Endothelial cell (in vitro differentiated cells): Measurements from ENCODE around the gene GGTLC1. TPM values are rescaled to one million over a fixed set of nuclear protein-coding genes. Genes with fewer than 3 reads are reported as not detected.

ENCODE experiments used
- DNase-seq: peaks from one replicate; pipeline ENCODE4 v3.0.0; 2021; ENCODE audit warnings: low spot score
- H3K27ac Mint-ChIP-seq: one replicate; pipeline ENCODE4 v1.8.0; 2021; ENCODE audit warnings: mixed read lengths, inconsistent platforms; ENCODE audit not compliant: unreplicated experiment
- H3K27me3 Mint-ChIP-seq: one replicate; pipeline ENCODE4 v1.8.0; 2021; ENCODE audit warnings: mild to moderate bottlenecking, moderate library complexity, mixed read lengths, inconsistent platforms; ENCODE audit not compliant: unreplicated experiment
- H3K36me3 Mint-ChIP-seq: one replicate; pipeline ENCODE4 v1.8.0; 2021; ENCODE audit warnings: mild to moderate bottlenecking, low read depth, mixed read lengths, inconsistent platforms; ENCODE audit not compliant: unreplicated experiment
- H3K4me1 Mint-ChIP-seq: one replicate; pipeline ENCODE4 v1.8.0; 2021; ENCODE audit warnings: mild to moderate bottlenecking, mixed read lengths, inconsistent platforms; ENCODE audit not compliant: unreplicated experiment
- H3K4me3 Mint-ChIP-seq: one replicate; pipeline ENCODE4 v1.8.0; 2021; ENCODE audit warnings: mild to moderate bottlenecking, mixed read lengths, inconsistent platforms; ENCODE audit not compliant: unreplicated experiment
- H3K9me3 Mint-ChIP-seq: one replicate; pipeline ENCODE4 v1.8.0; 2021; ENCODE audit warnings: mixed read lengths, inconsistent platforms; ENCODE audit not compliant: unreplicated experiment
- total RNA-seq: library from RNA; stranded (reverse); fragmentation: NEBNext Ultra II Directional; extraction: Animal tissue kit (Norgen Biotek cat#: 25700); gene quantifications from one replicate; pipeline ENCODE4 v1.2.1, GENCODE V29; 2021; ENCODE audit not compliant: unreplicated experiment
- TF ChIP-seq, protein P1 (sequence below): fragments of 200-600 bp; sonication (generic); IDR thresholded peaks from one replicate; pipeline ENCODE4 v1.5.0; 2021; ENCODE audit warnings: antibody characterized with exemption; ENCODE audit not compliant: unreplicated experiment

GGTLC1 gene
- total RNA-seq, 1 donor from 2014 or later: not detected

DNA sequence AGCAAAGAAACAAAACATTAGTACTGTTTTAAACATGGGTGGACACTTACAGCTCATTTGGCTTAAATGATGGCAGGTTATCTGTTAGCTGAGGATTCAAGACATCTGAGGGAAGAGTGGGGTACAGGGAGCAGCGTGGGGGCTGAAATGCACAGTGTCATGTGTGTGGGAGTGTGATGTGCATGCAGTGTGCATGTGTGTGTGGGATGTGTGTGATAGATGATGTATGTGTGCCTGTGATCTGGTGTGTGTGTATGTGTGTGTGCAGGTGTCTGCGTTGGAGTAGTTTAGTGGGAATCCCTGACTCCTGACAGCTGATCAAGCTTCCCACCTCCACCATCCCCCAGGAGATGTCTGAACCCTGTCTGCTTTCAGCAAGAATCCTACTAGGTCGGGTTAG lies 25.4 kb upstream of the GGTLC1 start:
- TF ChIP-seq, protein P1, sequence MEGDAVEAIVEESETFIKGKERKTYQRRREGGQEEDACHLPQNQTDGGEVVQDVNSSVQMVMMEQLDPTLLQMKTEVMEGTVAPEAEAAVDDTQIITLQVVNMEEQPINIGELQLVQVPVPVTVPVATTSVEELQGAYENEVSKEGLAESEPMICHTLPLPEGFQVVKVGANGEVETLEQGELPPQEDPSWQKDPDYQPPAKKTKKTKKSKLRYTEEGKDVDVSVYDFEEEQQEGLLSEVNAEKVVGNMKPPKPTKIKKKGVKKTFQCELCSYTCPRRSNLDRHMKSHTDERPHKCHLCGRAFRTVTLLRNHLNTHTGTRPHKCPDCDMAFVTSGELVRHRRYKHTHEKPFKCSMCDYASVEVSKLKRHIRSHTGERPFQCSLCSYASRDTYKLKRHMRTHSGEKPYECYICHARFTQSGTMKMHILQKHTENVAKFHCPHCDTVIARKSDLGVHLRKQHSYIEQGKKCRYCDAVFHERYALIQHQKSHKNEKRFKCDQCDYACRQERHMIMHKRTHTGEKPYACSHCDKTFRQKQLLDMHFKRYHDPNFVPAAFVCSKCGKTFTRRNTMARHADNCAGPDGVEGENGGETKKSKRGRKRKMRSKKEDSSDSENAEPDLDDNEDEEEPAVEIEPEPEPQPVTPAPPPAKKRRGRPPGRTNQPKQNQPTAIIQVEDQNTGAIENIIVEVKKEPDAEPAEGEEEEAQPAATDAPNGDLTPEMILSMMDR: no peak
- H3K4me3 Mint-ChIP-seq: no peak overlapping the region
- H3K27me3 Mint-ChIP-seq: peaks cover 8% of the 10 kb centered on the region
- H3K27ac Mint-ChIP-seq: no peak overlapping the region
- no peak for DNase-seq
- H3K9me3 Mint-ChIP-seq: no peaks in the 10 kb centered on the region
- H3K4me1 Mint-ChIP-seq: peaks cover 19% of the 10 kb centered on the region
- H3K36me3 Mint-ChIP-seq: peaks cover 4% of the 10 kb centered on the region

DNA sequence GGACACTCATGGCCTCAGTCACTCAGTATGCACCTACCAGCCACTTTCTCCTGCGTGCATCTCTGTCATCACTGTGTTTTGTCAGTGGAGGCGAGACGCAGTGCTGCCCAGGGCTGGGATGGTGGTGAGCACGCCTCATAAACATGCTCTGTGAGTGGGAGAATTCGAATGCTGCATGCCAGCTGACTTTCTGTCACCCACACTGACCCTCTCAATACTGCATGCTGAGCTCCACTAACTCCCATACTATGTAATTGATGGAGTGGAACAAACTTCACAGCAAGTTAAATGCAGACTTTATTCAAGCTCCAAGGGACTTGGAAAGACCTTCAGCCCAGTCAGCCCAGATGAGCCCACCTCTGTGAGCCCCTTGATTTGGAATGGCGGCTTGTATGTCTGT lies 22.7 kb upstream of the GGTLC1 start:
- DNase-seq: no peak
- Mint-ChIP-seq H3K27me3 (peaks cover 8% of the 10 kb centered on the region), H3K36me3 (peaks cover 4% of the 10 kb centered on the region), H3K4me1 (peaks cover 12% of the 10 kb centered on the region), H3K4me3 (no peak overlapping the region), H3K9me3 (no peaks in the 10 kb centered on the region), H3K27ac (no peak overlapping the region)
- TF ChIP-seq, protein P1: no peak

DNA sequence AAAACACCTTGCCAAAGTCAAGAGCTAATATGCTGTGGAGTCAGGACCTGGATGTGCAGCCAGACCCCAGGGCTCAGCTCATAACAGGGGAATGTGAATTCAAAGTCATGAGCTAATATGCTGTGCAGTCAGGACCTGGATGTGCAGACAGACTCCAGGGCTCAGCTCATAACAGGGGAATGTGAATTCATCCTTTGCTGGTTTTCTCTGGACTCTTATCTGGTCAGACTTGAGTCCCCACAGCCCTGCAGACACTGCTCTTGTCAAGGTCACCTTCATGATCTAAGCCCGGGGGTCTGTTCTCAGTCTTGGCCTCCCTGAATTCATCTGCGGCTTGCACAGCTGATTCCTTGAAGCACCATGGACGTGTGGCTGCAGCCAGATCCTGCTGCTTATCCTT lies 19.2 kb upstream of the GGTLC1 start:
- TF ChIP-seq, protein P1: no peak
- no peak for DNase-seq
- H3K36me3 Mint-ChIP-seq: no peaks in the 10 kb centered on the region
- H3K4me3 Mint-ChIP-seq: no peak overlapping the region
- no peaks in the 10 kb centered on the region for H3K9me3 Mint-ChIP-seq
- peaks cover 6% of the 10 kb centered on the region for H3K4me1 Mint-ChIP-seq
- H3K27me3 Mint-ChIP-seq: peaks cover 2% of the 10 kb centered on the region
- H3K27ac Mint-ChIP-seq: no peak overlapping the region

DNA sequence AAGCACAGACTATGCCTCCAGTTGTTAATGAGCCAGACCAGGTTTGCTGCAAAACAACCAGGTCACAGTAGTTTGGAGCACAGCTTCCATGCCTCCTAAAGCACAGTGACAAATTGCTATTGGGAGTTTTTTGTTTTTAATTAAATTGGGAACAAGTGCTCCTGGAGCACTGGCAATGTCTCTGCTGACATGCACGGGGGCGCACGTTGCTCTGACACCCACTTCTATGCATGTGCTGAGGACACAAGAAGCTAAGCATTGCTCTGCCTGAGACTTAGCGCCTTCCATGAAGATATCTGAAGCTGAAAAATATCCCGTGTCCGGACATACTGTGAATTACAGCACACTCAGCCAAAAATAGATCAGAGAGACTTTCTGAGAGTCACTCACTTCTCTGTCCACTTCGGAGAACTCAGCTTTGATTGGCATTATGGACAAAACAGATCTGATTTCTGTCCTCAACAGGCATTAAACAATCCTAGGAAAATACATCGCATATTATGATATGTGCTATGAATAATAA lies 18.6 kb upstream of the GGTLC1 start:
- TF ChIP-seq, protein P1: no peak
- Mint-ChIP-seq H3K4me1 (peaks cover 3% of the 10 kb centered on the region), H3K27ac (no peak overlapping the region), H3K27me3 (peaks cover 3% of the 10 kb centered on the region), H3K36me3 (no peaks in the 10 kb centered on the region), H3K9me3 (no peaks in the 10 kb centered on the region), H3K4me3 (no peak overlapping the region)
- DNase-seq: no peak

DNA sequence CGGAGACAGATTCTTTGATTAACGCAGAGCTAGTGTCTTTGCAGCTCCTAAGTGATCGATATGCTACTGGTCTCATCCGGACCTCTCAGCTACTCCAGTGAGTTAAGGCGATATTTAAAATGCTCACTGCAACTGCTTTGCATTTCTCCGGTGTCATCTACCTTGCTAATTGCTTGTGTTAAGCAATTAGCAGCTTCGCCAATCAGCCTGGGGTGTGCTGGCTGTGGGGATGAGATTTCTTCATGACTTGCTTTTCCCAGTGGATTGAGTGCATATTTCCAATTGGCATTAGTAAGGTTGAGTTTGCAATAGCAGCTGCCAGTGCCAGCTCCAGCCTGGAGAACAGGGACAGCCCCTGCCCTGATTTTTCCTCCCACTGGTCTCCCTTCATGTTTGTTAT lies 18.0 kb upstream of the GGTLC1 start:
- no peak for DNase-seq

More for the DNA sequence above, 18.0 kb upstream of the GGTLC1 start:
- Mint-ChIP-seq H3K27ac (no peak overlapping the region), H3K4me1 (no peaks in the 10 kb centered on the region), H3K36me3 (no peaks in the 10 kb centered on the region), H3K27me3 (peaks cover 1% of the 10 kb centered on the region), H3K4me3 (no peak overlapping the region), H3K9me3 (no peaks in the 10 kb centered on the region)
- TF ChIP-seq, protein P1: no peak
